Measurements from ENCODE around the gene MRPL39. TPM values are rescaled to one million over a fixed set of nuclear protein-coding genes. Genes with fewer than 3 reads are reported as not detected.

The MRPL39 gene
- total and polyA plus RNA-seq, 10 donors = 14.4 to 34.3 (median 20.8) TPM

DNA sequence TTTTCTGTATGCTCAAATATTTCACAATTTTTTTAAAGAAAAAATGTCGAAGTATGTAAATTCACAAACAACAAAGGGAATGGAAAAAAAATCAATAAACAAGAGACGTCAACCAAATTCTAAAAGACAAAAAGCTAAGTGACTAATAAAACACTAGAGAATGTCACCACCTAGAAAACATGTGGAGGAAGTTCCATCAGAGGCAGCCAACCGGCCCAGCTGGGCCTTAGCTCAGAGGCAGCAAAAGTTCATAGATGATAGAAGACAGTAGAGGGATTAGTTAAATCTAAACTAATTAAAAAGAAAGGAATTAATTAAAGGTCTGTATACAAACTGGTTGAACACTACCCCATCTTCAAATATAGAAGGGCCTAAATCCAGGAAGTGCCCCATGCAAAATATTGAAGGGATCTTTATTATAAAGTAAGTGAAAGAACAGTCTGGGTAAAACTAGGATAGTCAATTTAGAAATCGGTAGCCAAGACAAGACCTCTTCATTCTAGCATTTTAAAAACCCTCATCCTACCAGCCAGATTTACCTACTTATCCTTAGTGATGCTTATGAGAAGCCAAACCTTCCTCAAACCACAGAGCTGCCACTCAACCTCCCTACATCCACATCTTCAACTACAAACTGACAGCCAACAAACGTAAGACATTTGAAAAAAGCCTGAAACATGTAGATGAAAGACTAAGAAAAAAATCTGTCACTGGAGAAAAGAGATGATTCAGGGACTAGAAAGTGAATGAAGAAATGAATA lies 23.7 kb downstream of the MRPL39 start:
- peak overlapping the region in 2 of 8 donors; percentile 21 to 34 for H3K27ac ChIP-seq
- WGBS, 5 donors = 61 to 80% (median 77%) methylated on average over 5 of the region's 5 CpGs

DNA sequence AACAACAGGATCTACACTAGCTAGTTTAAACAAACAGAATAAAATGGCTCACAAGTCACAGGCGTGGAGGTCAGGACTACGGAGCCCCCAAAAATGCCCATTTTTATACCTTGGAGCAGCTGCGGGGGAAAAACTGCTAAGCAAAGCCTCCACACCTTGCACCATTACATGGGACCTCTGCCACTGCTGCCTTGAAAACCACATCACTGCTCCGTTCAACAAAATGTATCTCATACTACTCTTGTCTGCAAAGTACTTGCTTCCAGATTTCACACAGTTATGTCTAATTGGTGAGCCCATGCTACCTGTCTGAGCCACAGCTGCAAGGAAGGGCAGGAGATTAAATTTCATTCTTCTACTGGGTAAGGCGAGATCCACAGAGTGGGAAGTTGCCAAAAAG lies 24.4 kb downstream of the MRPL39 start:
- H3K4me3 ChIP-seq = no peak overlapping the region
- intact Hi-C loops (cut with DNase I; ENCODE audit: low total_unique reads) = no loop called here
- TF ChIP-seq POLR2A (IDR thresholded peaks at IDR 0.05) (no peak), POLR2AphosphoS5 (IDR thresholded peaks at IDR 0.05) (no peak)
- TF ChIP-seq, protein P1, sequence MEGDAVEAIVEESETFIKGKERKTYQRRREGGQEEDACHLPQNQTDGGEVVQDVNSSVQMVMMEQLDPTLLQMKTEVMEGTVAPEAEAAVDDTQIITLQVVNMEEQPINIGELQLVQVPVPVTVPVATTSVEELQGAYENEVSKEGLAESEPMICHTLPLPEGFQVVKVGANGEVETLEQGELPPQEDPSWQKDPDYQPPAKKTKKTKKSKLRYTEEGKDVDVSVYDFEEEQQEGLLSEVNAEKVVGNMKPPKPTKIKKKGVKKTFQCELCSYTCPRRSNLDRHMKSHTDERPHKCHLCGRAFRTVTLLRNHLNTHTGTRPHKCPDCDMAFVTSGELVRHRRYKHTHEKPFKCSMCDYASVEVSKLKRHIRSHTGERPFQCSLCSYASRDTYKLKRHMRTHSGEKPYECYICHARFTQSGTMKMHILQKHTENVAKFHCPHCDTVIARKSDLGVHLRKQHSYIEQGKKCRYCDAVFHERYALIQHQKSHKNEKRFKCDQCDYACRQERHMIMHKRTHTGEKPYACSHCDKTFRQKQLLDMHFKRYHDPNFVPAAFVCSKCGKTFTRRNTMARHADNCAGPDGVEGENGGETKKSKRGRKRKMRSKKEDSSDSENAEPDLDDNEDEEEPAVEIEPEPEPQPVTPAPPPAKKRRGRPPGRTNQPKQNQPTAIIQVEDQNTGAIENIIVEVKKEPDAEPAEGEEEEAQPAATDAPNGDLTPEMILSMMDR (IDR thresholded peaks at IDR 0.05 in 8 of 11, conservative IDR thresholded peaks at IDR 0.05 in 3 of 11) = no peak
- DNase-seq = no peak
- H3K27me3 ChIP-seq (replicated peaks in 1 of 7) = no peaks in the 10 kb centered on the region
- H3K27ac ChIP-seq = peak overlapping the region in 2 of 8 donors; percentile 21 to 34
- WGBS, 5 donors = 77 to 84% (median 82%) methylated on average over 5 of the region's 5 CpGs
- H3K4me1 ChIP-seq = peaks cover 0 to 7% (median 1%) of the 10 kb centered on the region in 6 donors
- H3K36me3 ChIP-seq = peaks cover 0 to 40% (median 12%) of the 10 kb centered on the region in 6 donors
- no peaks in the 10 kb centered on the region for H3K9me3 ChIP-seq

More for the DNA sequence above, 23.7 kb downstream of the MRPL39 start:
- no peaks in the 10 kb centered on the region for H3K9me3 ChIP-seq
- no peak overlapping the region for H3K4me3 ChIP-seq
- TF ChIP-seq POLR2AphosphoS5 (IDR thresholded peaks at IDR 0.05) = no peak
- no peak for TF ChIP-seq POLR2A (IDR thresholded peaks at IDR 0.05)
- TF ChIP-seq, protein P1 (IDR thresholded peaks at IDR 0.05 in 8 of 11, conservative IDR thresholded peaks at IDR 0.05 in 3 of 11) = no peak
- intact Hi-C loops (cut with DNase I; ENCODE audit: low total_unique reads) = no loop called here
- DNase-seq = no peak
- no peaks in the 10 kb centered on the region for H3K27me3 ChIP-seq (replicated peaks in 1 of 7)
- H3K4me1 ChIP-seq = peaks cover 0 to 7% (median 1%) of the 10 kb centered on the region in 6 donors
- peaks cover 0 to 47% (median 18%) of the 10 kb centered on the region in 6 donors for H3K36me3 ChIP-seq

DNA sequence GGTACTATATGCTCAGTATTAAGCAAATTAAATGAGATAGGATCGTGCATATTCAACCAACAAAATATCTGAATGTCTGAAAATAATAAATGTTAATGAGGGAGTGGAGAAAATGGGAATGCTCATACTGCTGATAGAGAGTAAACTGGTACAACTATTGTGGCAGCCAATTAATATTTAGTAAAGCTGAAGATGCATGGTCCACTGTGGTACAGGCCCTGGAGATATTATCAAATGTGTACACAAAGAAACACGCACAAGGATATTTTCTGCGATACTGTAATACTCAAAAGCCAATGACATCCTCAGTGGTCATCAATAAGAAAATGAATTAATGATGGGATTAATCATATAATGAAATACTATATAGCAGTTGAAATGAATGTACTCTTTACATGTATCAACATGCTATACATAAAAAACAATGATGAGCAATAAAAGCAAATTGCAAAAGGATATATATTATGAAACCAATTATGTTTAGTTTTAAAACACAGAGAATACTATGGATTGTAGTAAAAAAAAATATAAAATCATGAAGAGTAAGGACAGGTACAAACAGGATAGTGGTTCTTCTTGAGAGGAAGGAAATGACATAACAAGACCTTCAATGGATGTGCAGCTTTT lies 25.0 kb downstream of the MRPL39 start:
- Histone ChIP-seq H3K4me3 (no peak overlapping the region), H3K36me3 (peaks cover 0 to 37% (median 7%) of the 10 kb centered on the region in 6 donors), H3K9me3 (no peaks in the 10 kb centered on the region), H3K27ac (no peak overlapping the region), H3K4me1 (peaks cover 0 to 7% (median 1%) of the 10 kb centered on the region in 6 donors), H3K27me3 (replicated peaks in 1 of 7) (no peaks in the 10 kb centered on the region)
- 96 to 100% (median 98%) methylated on average over 3 of the region's 3 CpGs for WGBS, 5 donors
- intact Hi-C loops (cut with DNase I; ENCODE audit: low total_unique reads) = no loop called here
- no peak for DNase-seq
- TF ChIP-seq POLR2A (IDR thresholded peaks at IDR 0.05) (no peak), POLR2AphosphoS5 (IDR thresholded peaks at IDR 0.05) (no peak)
- TF ChIP-seq, protein P1 (IDR thresholded peaks at IDR 0.05 in 8 of 11, conservative IDR thresholded peaks at IDR 0.05 in 3 of 11) = no peak

DNA sequence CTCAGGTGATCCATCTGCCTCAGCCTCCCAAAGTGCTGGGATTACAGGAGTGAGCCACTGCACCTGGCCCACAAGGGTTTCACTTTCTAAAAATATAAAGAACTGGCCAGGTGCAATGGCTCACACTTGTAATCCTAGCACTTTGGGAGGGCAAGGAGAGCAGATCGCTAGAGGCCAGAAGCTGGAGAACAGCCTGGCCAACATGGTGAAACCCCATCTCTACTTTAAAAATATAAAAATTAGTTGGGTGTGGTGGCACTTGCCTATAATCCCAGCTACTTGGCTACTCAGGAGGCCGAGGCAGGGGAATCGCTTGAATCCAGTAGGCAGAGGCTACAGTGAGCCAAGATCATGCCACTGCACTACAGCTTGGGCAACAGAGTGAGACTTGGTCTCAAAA lies 25.7 kb downstream of the MRPL39 start:
- DNase-seq = no peak
- Histone ChIP-seq H3K4me1 (peaks cover 0 to 7% (median 1%) of the 10 kb centered on the region in 6 donors), H3K4me3 (no peak overlapping the region), H3K9me3 (no peaks in the 10 kb centered on the region), H3K36me3 (peaks cover 0 to 37% (median 4%) of the 10 kb centered on the region in 6 donors), H3K27me3 (replicated peaks in 1 of 7) (no peaks in the 10 kb centered on the region), H3K27ac (no peak overlapping the region)
- intact Hi-C loops (cut with DNase I; ENCODE audit: low total_unique reads) = no loop called here
- TF ChIP-seq POLR2A (IDR thresholded peaks at IDR 0.05) (no peak), POLR2AphosphoS5 (IDR thresholded peaks at IDR 0.05) (no peak)
- TF ChIP-seq, protein P1 (IDR thresholded peaks at IDR 0.05 in 8 of 11, conservative IDR thresholded peaks at IDR 0.05 in 3 of 11) = no peak
- 88 to 98% (median 95%) methylated on average over 3 of the region's 3 CpGs for WGBS, 5 donors
